Suprapubic skin (tissue), 4 donors: ENCODE data around the gene EPB41L5. TPM values are rescaled to one million over a fixed set of nuclear protein-coding genes. Genes with fewer than 3 reads are reported as not detected.

Experiments
- DNase-seq, 2 donors: peaks; one replicate each; pipeline ENCODE4 v3.0.0-alpha.2; 2019; ENCODE audit warnings: low spot score in 2 of 2
- H3K27ac ChIP-seq: fragments of 200-600 bp; sonication (generic); one replicate; pipeline ENCODE4 v1.5.1; 2019
- H3K27me3 ChIP-seq: fragments of 200-600 bp; sonication (generic); one replicate; pipeline ENCODE4 v1.5.1; 2019
- H3K36me3 ChIP-seq: fragments of 200-600 bp; sonication (generic); one replicate; pipeline ENCODE4 v1.5.1; 2019
- H3K4me1 ChIP-seq: fragments of 200-600 bp; sonication (generic); one replicate; pipeline ENCODE4 v1.5.1; 2019
- H3K4me3 ChIP-seq: fragments of 200-600 bp; sonication (generic); one replicate; pipeline ENCODE4 v1.5.1; 2019; ENCODE audit warnings: mild to moderate bottlenecking
- H3K9me3 ChIP-seq: fragments of 200-600 bp; sonication (generic); one replicate; pipeline ENCODE4 v1.5.1; 2019
- CTCF ChIP-seq, 2 donors: fragments of 200-600 bp in 1 of 2; fragments of 450-650 bp in 1 of 2; sonication (generic) in 1 of 2; IDR thresholded peaks; one replicate each; pipeline ENCODE4 v1.5.1; 2016 to 2019; ENCODE audit warnings: antibody characterized with exemption in 2 of 2, mild to moderate bottlenecking in 1 of 2, moderate library complexity in 1 of 2
- EP300 ChIP-seq: sonication (generic); formaldehyde crosslinking; IDR thresholded peaks from one replicate; pipeline ENCODE4 v1.6.1; 2017; ENCODE audit warnings: antibody characterized with exemption
- POLR2A ChIP-seq, 2 donors: fragments of 450-650 bp; IDR thresholded peaks; one replicate each; pipeline ENCODE4 v1.6.1; 2017; ENCODE audit warnings: antibody characterized with exemption in 2 of 2, mild to moderate bottlenecking in 2 of 2, moderate library complexity in 2 of 2
- POLR2AphosphoS5 ChIP-seq, 3 donors: sonication (generic); formaldehyde crosslinking; IDR thresholded peaks; one replicate each; pipeline ENCODE4 v1.6.1; 2017; ENCODE audit warnings: antibody characterized with exemption in 3 of 3
- WGBS: methylation state at CpG from one replicate; pipeline ENCODE4 v1.1.5; 2018; 5-methylcytosine and 5-hydroxymethylcytosine counted together
- total RNA-seq, 4 donors: library from RNA; depleted of rRNA; stranded (reverse); fragments of >200 nt; gene quantifications; one replicate each; pipeline ENCODE4 v1.1.0, GENCODE V29; 2016

The EPB41L5 gene
- total RNA-seq, 4 donors from 2014 or later: 19.5 to 34.6 (median 31.0) TPM

- Histone ChIP-seq H3K9me3 (no peaks in the 10 kb centered on the region), H3K4me1 (no peaks in the 10 kb centered on the region), H3K27ac (no peak overlapping the region), H3K4me3 (no peak overlapping the region), H3K27me3 (no peaks in the 10 kb centered on the region), H3K36me3 (no peaks in the 10 kb centered on the region)
- 74% methylated on average over 2 of the region's 2 CpGs for WGBS
- DNase-seq: no peak
- TF ChIP-seq CTCF (IDR thresholded peaks at IDR 0.05) (no peak), EP300 (no peak), POLR2A (IDR thresholded peaks at IDR 0.05) (no peak), POLR2AphosphoS5 (IDR thresholded peaks at IDR 0.05) (no peak)
Measured at GRCh38 chr2:120034027-120034426, 21.1 kb downstream of the EPB41L5 start.

- Histone ChIP-seq H3K4me3 (no peak overlapping the region), H3K36me3 (no peaks in the 10 kb centered on the region), H3K9me3 (no peaks in the 10 kb centered on the region), H3K27me3 (no peaks in the 10 kb centered on the region), H3K27ac (no peak overlapping the region), H3K4me1 (no peaks in the 10 kb centered on the region)
- WGBS: 82% methylated on average over 4 of the region's 4 CpGs
- no peak for DNase-seq
- TF ChIP-seq EP300 (no peak), CTCF (IDR thresholded peaks at IDR 0.05) (no peak), POLR2AphosphoS5 (IDR thresholded peaks at IDR 0.05) (no peak), POLR2A (IDR thresholded peaks at IDR 0.05) (no peak)
Measured at GRCh38 chr2:120034621-120035020, 21.7 kb downstream of the EPB41L5 start.

- no peaks in the 10 kb centered on the region for H3K4me1 ChIP-seq
- no peaks in the 10 kb centered on the region for H3K9me3 ChIP-seq
- H3K36me3 ChIP-seq: no peaks in the 10 kb centered on the region
- H3K27me3 ChIP-seq: no peaks in the 10 kb centered on the region
- H3K4me3 ChIP-seq: no peak overlapping the region
- no peak overlapping the region for H3K27ac ChIP-seq
- DNase-seq: no peak
- 94% methylated on average over 1 of the region's 1 CpG for WGBS
- TF ChIP-seq EP300 (no peak), POLR2AphosphoS5 (IDR thresholded peaks at IDR 0.05) (no peak), POLR2A (IDR thresholded peaks at IDR 0.05) (no peak), CTCF (IDR thresholded peaks at IDR 0.05) (no peak)
Measured at GRCh38 chr2:120036145-120036544, 23.3 kb downstream of the EPB41L5 start.

GRCh38 chr2:120037995-120038541 lies 25.2 kb downstream of the EPB41L5 start:
- DNase-seq: no peak
- H3K4me3 ChIP-seq: no peak overlapping the region
- no peak for TF ChIP-seq CTCF (IDR thresholded peaks at IDR 0.05)
- TF ChIP-seq POLR2A (IDR thresholded peaks at IDR 0.05): no peak
- TF ChIP-seq EP300: no peak
- TF ChIP-seq POLR2AphosphoS5 (IDR thresholded peaks at IDR 0.05): no peak
- H3K9me3 ChIP-seq: no peaks in the 10 kb centered on the region
- H3K4me1 ChIP-seq: no peaks in the 10 kb centered on the region
- H3K27me3 ChIP-seq: no peaks in the 10 kb centered on the region
- H3K27ac ChIP-seq: no peak overlapping the region
- H3K36me3 ChIP-seq: no peaks in the 10 kb centered on the region
- WGBS: 85% methylated on average over 4 of the region's 4 CpGs

- no peak for TF ChIP-seq POLR2A (IDR thresholded peaks at IDR 0.05)
- TF ChIP-seq CTCF (IDR thresholded peaks at IDR 0.05): no peak
- no peak for TF ChIP-seq EP300
- TF ChIP-seq POLR2AphosphoS5 (IDR thresholded peaks at IDR 0.05): no peak
- 26% methylated on average over 1 of the region's 1 CpG for WGBS
- Histone ChIP-seq H3K27me3 (no peaks in the 10 kb centered on the region), H3K4me3 (no peak overlapping the region), H3K27ac (no peak overlapping the region), H3K9me3 (peaks cover 3% of the 10 kb centered on the region), H3K36me3 (peaks cover 9% of the 10 kb centered on the region), H3K4me1 (no peaks in the 10 kb centered on the region)
- no peak for DNase-seq
Measured at GRCh38 chr2:120042359-120042758, 29.5 kb downstream of the EPB41L5 start.
